ENCODE results near the gene KCNJ15.
A peak's percentile ranks its signal among the peaks of the same experiment; 100 is the strongest.
"Not testable (repeated sequence)": the region's sequence is repeated elsewhere in the genome, so short reads cannot be mapped to it uniquely, and the experiment has no call there.

The KCNJ15 gene

DNA sequence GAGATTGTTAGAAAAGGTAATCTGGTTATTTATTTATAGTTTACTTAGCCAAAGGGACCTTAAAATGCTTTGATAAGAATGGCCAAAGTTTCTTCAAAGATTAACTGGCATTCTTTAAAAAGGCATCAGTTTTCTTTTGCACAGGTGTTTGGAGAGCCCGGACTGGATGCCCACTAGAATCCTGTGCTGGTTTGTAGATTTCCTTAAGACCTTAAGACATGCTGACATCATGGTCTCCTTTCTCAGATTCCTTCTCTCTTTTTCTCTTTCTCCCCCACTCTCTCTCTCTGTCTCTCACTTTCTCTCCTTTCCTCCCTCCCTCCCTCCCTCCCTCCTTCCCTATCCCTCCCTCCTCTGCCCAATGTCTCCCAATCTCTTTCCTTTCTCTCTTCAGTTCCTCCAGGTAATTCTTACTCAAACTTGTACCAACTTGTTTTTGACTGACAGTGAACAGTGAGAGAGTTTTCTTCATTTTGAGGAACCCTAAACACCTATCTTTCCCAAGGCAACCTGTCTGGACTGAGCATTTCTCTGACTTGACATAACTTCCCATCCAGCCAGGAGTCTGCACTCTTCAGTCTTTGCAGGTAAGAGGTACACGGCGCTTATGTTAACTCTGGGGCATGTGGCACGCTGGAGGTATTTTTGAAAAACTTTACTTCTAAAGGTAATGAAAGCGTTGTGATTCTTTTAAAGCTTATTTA lies at the start of gene KCNJ15:
TSS of gene KCNJ15 (plus strand) at position 393 of the 704 bp plus-strand sequence. CDS start 42,271 bp downstream, outside the sequence.
- DNase-seq (ENCODE audit: low read depth): no peak

DNA sequence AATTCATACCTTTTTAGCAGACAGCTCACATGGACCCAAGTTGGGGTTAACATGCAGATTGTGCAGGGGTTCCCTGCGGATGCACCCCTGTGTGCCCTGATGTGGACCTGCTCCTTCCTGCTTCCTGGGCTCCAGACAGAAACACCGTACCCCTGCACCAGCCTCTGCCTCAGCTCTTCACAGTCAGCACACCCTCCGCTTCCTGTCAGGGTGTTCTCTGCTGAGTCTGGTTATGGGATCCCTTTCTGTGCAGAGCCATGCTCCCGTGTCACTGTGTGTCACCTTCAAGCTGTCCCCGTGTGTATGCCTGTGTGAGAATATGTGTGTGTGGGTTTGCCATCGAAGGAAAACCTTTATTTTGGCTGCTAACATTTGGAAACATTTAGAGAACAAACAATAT lies 48.7 kb upstream of the KCNJ15 start:
- DNase-seq (ENCODE audit: low read depth): no peak

DNA sequence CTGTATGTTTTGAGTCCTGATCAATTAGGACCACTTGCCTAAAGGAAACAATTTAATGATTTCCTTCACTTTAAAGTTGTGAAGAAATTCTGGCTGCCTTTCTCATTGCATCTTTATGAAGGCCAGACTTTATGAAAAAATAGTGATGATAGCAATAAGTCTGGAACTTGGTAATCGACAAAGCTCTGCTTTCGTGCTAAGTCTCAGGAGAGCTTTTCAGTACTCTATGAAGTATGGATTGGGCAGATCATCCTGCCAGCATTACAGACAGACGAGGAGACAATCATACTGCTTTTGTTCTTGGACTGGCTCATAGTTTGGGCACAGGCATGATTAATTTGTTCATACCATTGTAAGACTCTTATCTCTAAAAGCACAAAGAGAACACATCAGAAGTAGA lies 45.5 kb upstream of the KCNJ15 start:
- DNase-seq (ENCODE audit: low read depth): no peak

DNA sequence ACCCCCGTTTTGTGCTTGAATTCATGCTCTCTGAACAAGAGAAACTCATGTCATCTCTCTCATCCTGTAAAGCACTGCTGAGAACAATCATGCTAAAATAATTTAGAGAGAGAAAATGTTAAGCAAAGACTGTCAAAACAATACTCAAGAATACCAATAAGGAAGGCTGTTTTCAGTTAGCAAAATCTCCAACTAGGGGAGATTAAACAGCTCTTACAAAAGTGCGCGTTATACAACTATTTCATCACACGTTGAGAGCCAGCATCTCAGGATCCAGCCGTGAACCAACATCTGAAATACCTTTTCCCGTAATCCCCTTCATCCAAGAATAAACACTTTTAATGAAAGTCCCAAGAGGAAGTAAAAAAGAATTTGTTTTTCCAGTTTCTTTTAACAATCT lies 44.1 kb upstream of the KCNJ15 start:
- DNase-seq (ENCODE audit: low read depth): no peak

- DNase-seq (ENCODE audit: low read depth): peak; percentile 53
Observed at GRCh38 chr21:38219049-38219628, 37.7 kb upstream of the KCNJ15 start.

DNA sequence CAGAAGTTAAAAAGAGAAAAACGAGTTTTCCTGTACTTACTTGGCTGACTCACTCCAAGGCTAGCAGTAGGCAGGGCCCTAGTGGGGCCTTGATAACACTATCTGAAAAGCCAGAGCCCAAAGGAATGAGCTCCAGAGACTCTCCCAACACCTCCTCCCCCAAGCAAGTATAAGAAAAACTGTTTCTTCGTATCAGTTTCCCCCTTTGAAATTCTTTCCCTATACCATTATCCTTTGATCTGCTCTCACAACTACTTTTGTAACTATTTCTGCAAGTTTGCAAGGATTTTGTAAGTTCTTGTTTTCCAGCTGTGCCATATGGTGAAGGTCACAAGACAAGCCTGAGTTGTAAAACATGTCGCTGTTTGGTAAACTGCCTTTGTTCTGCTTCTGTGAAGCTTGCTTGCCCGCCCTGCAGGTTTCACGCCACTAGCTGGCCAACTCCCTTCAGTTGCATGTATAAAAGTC lies 36.5 kb upstream of the KCNJ15 start:
- DNase-seq (ENCODE audit: low read depth): no peak

GRCh38 chr21:38221594-38221993 lies 35.2 kb upstream of the KCNJ15 start:
- no peak for DNase-seq (ENCODE audit: low read depth)

DNA sequence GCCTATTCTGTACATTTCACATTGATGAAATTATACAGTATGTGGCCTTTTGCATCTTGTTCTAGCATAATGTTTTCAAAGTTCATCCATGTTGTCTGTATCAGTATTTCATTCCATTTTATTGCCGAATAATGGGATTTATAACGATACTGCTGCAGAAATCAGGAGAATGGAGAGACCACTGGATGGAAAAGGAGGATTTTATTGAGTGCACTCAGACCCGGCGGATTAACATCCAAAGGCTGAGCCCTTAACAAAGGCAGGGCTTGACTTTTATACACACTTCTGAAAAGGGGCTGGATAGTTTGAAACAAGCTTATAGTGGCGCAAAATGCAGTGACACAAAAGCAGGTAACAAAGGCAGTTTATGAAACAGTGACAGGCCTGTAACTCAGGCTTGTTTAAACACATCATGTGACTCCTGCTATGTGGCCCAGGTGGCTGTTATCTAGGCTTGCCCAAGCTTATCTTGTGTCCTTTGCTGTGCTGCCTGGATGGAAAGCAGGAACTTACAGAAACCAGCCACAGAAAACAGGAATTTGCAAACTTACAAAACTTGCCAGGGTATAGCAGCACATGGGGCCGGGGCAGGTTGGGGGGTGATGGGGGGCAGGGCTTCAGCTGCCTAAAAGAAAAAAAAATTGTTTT lies 32.8 kb upstream of the KCNJ15 start:
- DNase-seq (ENCODE audit: low read depth): no peak

DNA sequence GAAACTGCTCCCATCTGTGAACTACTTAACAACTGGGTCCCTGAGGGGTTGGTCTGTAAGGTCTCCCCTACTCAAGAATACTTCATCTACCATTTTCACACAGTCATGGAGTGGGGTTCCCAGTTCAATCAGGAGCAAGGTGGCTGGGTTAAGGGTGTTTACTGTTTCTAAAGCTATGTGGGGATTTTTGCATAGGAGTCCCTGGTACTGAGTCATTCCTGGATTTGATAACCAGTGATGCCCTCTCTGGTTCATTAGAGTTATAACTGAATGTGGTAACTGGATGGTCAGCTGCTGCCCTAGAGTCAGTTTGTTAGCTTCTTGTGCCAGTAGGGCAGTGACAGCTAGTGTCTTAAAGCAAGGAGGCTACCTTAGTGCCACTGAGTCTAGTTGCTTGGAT lies 29.4 kb upstream of the KCNJ15 start:
- no peak for DNase-seq (ENCODE audit: low read depth)

DNA sequence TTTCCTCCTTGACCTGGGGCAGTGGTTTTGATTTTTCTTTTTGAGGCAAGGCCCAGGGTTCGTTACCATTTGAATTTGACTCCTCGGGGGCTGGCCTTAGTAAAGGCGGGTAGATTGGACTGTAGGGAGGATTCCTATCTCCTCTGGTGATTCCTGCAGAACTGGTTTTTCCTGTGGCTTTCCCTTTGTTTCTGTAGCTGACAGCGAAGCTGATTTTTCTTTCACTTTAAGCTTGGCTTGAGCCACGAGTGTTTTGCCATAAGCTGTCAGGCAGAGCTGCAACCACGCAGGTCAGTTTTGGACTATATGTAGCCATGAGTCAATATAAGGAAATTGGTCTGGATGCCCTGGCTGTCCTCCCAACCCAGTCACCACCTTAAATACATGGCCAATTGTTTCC lies 28.7 kb upstream of the KCNJ15 start:
- no peak for DNase-seq (ENCODE audit: low read depth)

DNA sequence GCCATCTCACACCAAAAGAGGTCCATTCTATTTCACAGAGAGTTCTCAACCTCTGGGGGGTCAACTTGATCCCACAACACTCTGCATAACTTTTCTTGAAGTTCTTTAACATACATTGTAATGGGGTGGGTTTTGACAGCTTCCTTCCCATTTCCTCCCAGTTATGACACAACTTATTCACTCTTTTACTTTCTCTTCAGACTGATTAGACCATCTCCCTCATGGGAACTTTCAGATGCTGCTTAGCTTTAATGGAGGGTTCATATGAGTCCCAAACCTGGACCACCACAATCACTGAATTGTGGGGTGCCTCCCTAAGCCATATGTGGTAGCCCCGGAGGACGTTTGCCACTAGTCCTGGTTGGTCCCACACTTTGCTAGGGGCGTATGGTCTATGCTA lies 28.3 kb upstream of the KCNJ15 start:
- no peak for DNase-seq (ENCODE audit: low read depth)

DNA sequence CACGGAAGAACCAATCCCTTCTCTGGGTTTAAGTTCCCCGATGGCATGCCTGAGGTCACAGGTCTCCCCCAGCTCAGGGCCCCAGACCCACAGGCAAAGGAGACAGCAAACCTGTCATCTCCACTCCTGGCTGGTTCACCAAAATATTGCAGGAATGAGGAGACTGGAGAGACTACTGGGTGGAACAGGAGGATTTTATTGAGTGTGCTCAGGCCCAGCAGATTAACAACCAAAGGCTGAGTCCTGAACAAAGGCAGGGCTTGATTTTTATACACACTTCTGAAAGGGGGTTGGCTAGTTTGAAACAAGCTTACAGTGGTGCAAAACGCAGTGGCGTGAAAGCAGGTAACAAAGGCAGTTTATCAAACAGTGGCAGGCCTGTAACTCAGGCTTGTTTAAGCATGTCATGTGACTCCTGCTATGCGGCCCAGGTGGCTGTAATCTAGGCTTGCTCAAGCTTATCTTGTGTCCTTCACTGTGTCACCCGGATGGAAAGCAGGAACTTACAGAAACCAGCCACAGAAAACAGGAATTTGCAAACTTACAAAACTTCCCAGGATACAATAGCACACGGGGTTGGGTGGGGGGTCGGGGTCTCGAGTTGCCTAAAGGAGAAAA lies 27.4 kb upstream of the KCNJ15 start:
- DNase-seq (ENCODE audit: low read depth): no peak

DNA sequence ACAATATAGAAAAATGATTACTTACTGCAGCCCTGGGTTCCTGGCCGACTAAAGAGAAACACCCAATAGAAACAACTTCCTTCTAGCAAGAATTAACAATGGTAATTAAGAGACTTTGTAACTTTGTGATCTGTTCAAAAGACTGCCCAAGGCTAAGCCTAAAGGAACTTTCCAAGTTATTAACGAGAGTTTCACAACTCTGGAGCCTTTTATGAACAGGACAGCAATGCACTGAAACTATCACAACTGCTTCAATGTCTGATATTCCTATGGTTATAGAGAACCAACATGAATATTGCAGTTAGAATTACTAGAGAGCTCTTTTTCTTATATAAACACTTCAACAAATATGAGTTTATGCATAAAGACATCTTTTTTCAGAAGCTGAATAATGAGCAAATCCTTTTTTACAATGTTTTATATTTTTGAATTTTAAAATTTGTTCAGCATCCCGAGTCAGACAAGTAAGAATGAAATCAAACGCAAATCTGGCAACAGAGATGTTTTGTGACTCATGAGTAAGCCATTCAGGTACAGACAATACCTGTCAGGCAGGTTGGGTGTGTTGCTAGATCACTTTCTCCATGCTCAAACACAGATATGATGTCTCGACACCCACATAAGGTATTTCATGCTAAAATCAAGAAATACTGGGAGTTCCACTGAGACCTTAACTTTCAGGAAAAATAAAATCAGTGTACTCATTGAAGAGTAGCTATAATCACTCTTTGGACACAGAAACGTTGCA lies 22.2 kb upstream of the KCNJ15 start:
- no peak for DNase-seq (ENCODE audit: low read depth)

DNA sequence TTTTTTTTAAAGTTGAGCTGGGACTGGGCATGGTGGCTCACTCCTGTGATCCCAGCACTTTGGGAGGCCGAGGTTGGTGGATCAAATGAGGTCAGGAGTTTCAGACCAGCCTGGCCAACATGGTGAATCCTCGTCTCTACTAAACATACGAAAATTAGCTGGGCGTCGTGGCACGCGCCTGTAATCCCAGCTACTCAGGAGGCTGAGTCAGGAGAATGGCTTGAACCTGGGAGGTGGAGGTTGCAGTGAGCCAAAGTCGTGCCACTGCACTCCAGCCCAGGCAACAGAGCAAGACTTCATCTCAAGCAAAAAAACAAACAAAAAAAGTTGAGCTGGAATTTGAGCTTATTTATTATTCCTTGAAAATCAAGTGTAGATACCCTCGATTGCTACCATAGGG lies 21.5 kb upstream of the KCNJ15 start:
- not testable (repeated sequence) for DNase-seq (ENCODE audit: low read depth)

- DNase-seq (ENCODE audit: low read depth): no peak
Observed at GRCh38 chr21:38236232-38236631, 20.6 kb upstream of the KCNJ15 start.

DNA sequence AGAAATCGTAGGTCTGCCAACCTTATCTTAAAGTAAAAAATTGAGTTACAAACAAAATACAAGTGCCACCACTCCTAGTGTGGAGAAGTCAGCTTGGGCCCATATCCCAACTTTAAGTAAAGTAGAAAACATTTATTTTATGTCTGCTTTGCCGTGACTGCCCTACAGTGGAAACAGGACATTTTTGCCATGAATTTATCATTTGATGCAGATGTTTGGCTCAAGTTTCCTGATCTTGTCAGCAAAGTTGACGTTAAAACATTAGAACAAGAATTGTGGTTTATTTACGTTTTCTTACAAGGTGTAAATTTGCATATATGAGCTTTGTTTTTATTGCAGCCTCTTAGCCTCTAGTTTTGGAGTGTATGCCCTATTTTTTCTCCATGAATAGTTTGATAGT lies 17.1 kb upstream of the KCNJ15 start:
- DNase-seq (ENCODE audit: low read depth): no peak

GRCh38 chr21:38240129-38240528 lies 16.7 kb upstream of the KCNJ15 start:
- no peak for DNase-seq (ENCODE audit: low read depth)

- DNase-seq (ENCODE audit: low read depth): no peak
Observed at GRCh38 chr21:38241029-38241740, 15.6 kb upstream of the KCNJ15 start.

DNA sequence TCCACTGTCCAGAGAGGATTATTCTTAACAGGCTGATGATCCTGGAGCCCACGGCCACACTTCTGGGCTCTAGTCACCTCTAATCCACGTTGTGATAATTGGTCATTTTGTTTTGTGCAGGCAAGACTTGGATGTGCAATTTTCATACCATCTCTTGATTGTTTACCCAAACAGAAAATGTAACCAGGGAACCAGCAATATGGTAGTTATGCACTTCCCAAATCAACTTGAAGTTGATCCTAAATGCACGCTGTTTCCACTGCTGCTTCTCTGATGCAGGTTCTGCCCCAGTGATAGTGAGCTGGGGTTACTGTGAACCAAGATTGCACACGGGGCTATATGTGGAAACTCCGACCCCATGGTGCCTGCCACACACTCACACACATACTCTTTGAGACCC lies 14.7 kb upstream of the KCNJ15 start:
- no peak for DNase-seq (ENCODE audit: low read depth)

GRCh38 chr21:38243732-38244406 lies 12.9 kb upstream of the KCNJ15 start:
- DNase-seq (ENCODE audit: low read depth): no peak

GRCh38 chr21:38244407-38244787 lies 12.4 kb upstream of the KCNJ15 start:
- DNase-seq (ENCODE audit: low read depth): no peak

Measured in activated T-cell treated with anti-CD3 and anti-CD28 coated beads for 48 hours (primary cell).